ENCODE results near the gene APOO. TPM values are rescaled to one million over a fixed set of nuclear protein-coding genes. Genes with fewer than 3 reads are reported as not detected.

The APOO gene
- total and polyA plus RNA-seq, 2 of the 13 experiments (the other 11 are each of a cell fraction or from before 2014, with no cell fraction given) = 9.7 to 22.1 TPM

- TF ChIP-seq ZNF687 (CRISPR knock-in tag; IDR thresholded peaks at IDR 0.05) = no peak
- no peak for TF ChIP-seq MXD1 (CRISPR knock-in tag; IDR thresholded peaks at IDR 0.05)
Measured at GRCh38 chrX:23898412-23898959, 9.3 kb downstream of the APOO start (continued).

GRCh38 chrX:23896981-23897380 is 10.8 kb downstream of the APOO start:
- Histone ChIP-seq H3K9me3 (ENCODE audit: low read length) (no peaks in the 10 kb centered on the region), H3K4me3 (replicated peaks in 1 of 3; ENCODE audit: insufficient read depth in 1 of 3, low read depth in 2 of 3, low read length in 3 of 3) (no peak overlapping the region), H4K20me1 (ENCODE audit: insufficient read depth, low read length) (no peaks in the 10 kb centered on the region), H3K27ac (ENCODE audit: extremely low read length, insufficient read depth, low read length) (no peak overlapping the region), H3K9ac (ENCODE audit: insufficient read depth, low read depth, low read length) (no peak overlapping the region), H3K36me3 (replicated peaks in 1 of 2; ENCODE audit: control insufficient read depth in 1 of 2, insufficient read depth in 2 of 2, low read length in 2 of 2) (no peaks in the 10 kb centered on the region), H2AFZ (ENCODE audit: low read length) (no peak overlapping the region), H3K79me2 (ENCODE audit: insufficient read depth, low read length) (peaks cover 3% of the 10 kb centered on the region), H3K4me2 (ENCODE audit: low read depth, low read length) (no peak overlapping the region), H3K27me3 (ENCODE audit: control insufficient read depth in 1 of 2, insufficient read depth in 2 of 2, low read length in 2 of 2) (no peaks in the 10 kb centered on the region), H3K4me1 (ENCODE audit: insufficient read depth, low read length) (peaks cover 58% of the 10 kb centered on the region)
- ChIA-PET CTCF (ENCODE audit: low intra/inter-chr PET ratio, low total read pairs) (no interaction called here), POLR2A (interaction anchor here (0.7 to 1.9 kb wide), 2 partner anchors 114 to 154 kb away, joined by 3 to 10 read pairs; partner anchors contain the start of genes ACOT9 and SAT1)
- 81% methylated on average over 2 of the region's 2 CpGs for WGBS (ENCODE audit: low lambda C conversion rate)
- in situ Hi-C loops (cut with HindIII; ENCODE audit: extremely low pct_ligation_motif_present, low pct_unique_long_range_greater_than_20kb) (no loop called here), intact Hi-C loops (cut with micrococcal nuclease; ENCODE audit: unreplicated experiment) (no loop called here)
- DNase-seq (ENCODE audit: low spot score) = no peak
- ATAC-seq = no peak
- FAIRE-seq = no peak
- no TSS peak for BruUV-seq (replicated peaks)
- no peak for TF ChIP-seq MYPOP (CRISPR knock-in tag; IDR thresholded peaks at IDR 0.05)
- no peak for TF ChIP-seq ZNF788 (CRISPR knock-in tag; IDR thresholded peaks at IDR 0.05; ENCODE audit: borderline replicate concordance)
- no peak for TF ChIP-seq FUBP1 (CRISPR knock-in tag; IDR thresholded peaks at IDR 0.05; ENCODE audit: borderline replicate concordance)
- no peak for TF ChIP-seq HNF4G (IDR thresholded peaks at IDR 0.05; ENCODE audit: borderline replicate concordance, low read depth, low read length)
- TF ChIP-seq HNF4G (CRISPR knock-in tag; IDR thresholded peaks at IDR 0.05; ENCODE audit: borderline replicate concordance, low read depth) = no peak
- TF ChIP-seq BATF2 (CRISPR knock-in tag; IDR thresholded peaks at IDR 0.05) = no peak
- no peak for TF ChIP-seq ZNF607 (CRISPR knock-in tag; IDR thresholded peaks at IDR 0.05; ENCODE audit: borderline replicate concordance)
- TF ChIP-seq ZNF670 (CRISPR knock-in tag; IDR thresholded peaks at IDR 0.05; ENCODE audit: borderline replicate concordance) = no peak
- no peak for TF ChIP-seq BRF2 (CRISPR knock-in tag; IDR thresholded peaks at IDR 0.05)
